H9 (cell line): Measurements from ENCODE around the gene METTL9. TPM values are rescaled to one million over a fixed set of nuclear protein-coding genes. Genes with fewer than 3 reads are reported as not detected.
"Not testable (repeated sequence)": the region's sequence is repeated elsewhere in the genome, so short reads cannot be mapped to it uniquely, and the experiment has no call there.

Source experiments
- DNase-seq: peaks from one replicate; pipeline ENCODE4 v3.0.0-alpha.2; 2017
- H2AFZ ChIP-seq: one replicate; pipeline ENCODE4 v1.6.1; 2013; ENCODE audit warnings: mild to moderate bottlenecking, low read length, control low read depth, moderate library complexity
- H2AK5ac ChIP-seq: 2 replicates; pipeline ENCODE4 v1.6.1; 2013; ENCODE audit warnings: low read length, control low read depth, mixed read lengths; ENCODE audit not compliant: insufficient read length
- H2BK120ac ChIP-seq: one replicate; pipeline ENCODE4 v1.6.1; 2013; ENCODE audit warnings: low read depth, mild to moderate bottlenecking, low read length, control low read depth, inconsistent platforms; ENCODE audit not compliant: poor library complexity, severe bottlenecking
- H2BK12ac ChIP-seq: 2 replicates; pipeline ENCODE4 v1.6.1; 2013; ENCODE audit warnings: low read length, control low read depth, mixed read lengths, low read depth; ENCODE audit not compliant: insufficient read length
- H2BK15ac ChIP-seq: 2 replicates; pipeline ENCODE4 v1.6.1; 2013; ENCODE audit warnings: low read depth, low read length, control low read depth
- H2BK20ac ChIP-seq: one replicate; pipeline ENCODE4 v1.6.1; 2013; ENCODE audit warnings: low read depth, mild to moderate bottlenecking, low read length, control low read depth, inconsistent platforms; ENCODE audit not compliant: poor library complexity, severe bottlenecking
- H2BK5ac ChIP-seq: 2 replicates; pipeline ENCODE4 v1.6.1; 2013; ENCODE audit warnings: low read length, control low read depth, mixed read lengths; ENCODE audit not compliant: insufficient read length
- H3K14ac ChIP-seq: 2 replicates; pipeline ENCODE4 v1.6.1; 2013; ENCODE audit warnings: low read length, control low read depth; ENCODE audit not compliant: insufficient read depth
- H3K18ac ChIP-seq: 2 replicates; pipeline ENCODE4 v1.6.1; 2013; ENCODE audit warnings: low read depth, mild to moderate bottlenecking, mixed read lengths, low read length, control low read depth; ENCODE audit not compliant: insufficient read length
- H3K23ac ChIP-seq: 2 replicates; pipeline ENCODE4 v1.6.1; 2013; ENCODE audit warnings: low read length, control low read depth, mixed read lengths, low read depth; ENCODE audit not compliant: insufficient read length
- H3K23me2 ChIP-seq: 2 replicates; pipeline ENCODE4 v1.6.1; 2013; ENCODE audit warnings: low read depth, mild to moderate bottlenecking, mixed read lengths, low read length, control low read depth; ENCODE audit not compliant: insufficient read length, poor library complexity, severe bottlenecking
- H3K27ac ChIP-seq: 2 replicates; pipeline ENCODE4 v1.5.1; 2013; ENCODE audit warnings: low read length, control low read depth, mixed read lengths, low read depth; ENCODE audit not compliant: insufficient read length
- H3K27me3 ChIP-seq: 2 replicates; pipeline ENCODE4 v1.6.1; 2013; ENCODE audit warnings: low read length, control low read depth, inconsistent platforms; ENCODE audit not compliant: insufficient read depth
- H3K4ac ChIP-seq: 2 replicates; pipeline ENCODE4 v1.6.1; 2013; ENCODE audit warnings: low read depth, mild to moderate bottlenecking, control low read depth, inconsistent platforms, low read length, moderate library complexity
- H3K4me1 ChIP-seq: 2 replicates; pipeline ENCODE4 v1.6.1; 2013; ENCODE audit warnings: low read length, control low read depth, inconsistent platforms; ENCODE audit not compliant: insufficient read depth
- H3K4me2 ChIP-seq: 2 replicates; pipeline ENCODE4 v1.6.1; 2013; ENCODE audit warnings: low read length, control low read depth, mixed read lengths; ENCODE audit not compliant: insufficient read length, insufficient read depth
- H3K56ac ChIP-seq: 2 replicates; pipeline ENCODE4 v1.6.1; 2013; ENCODE audit warnings: low read depth, mild to moderate bottlenecking, mixed read lengths, low read length, control low read depth; ENCODE audit not compliant: insufficient read length
- H3K79me1 ChIP-seq: 2 replicates; pipeline ENCODE4 v1.6.1; 2013; ENCODE audit warnings: low read depth, mild to moderate bottlenecking, moderate library complexity, low read length, control low read depth, inconsistent platforms; ENCODE audit not compliant: insufficient read depth, poor library complexity, severe bottlenecking
- H3K79me2 ChIP-seq: 2 replicates; pipeline ENCODE4 v1.6.1; 2013; ENCODE audit warnings: low read length, control low read depth, inconsistent platforms; ENCODE audit not compliant: insufficient read depth
- H3K9ac ChIP-seq: 2 replicates; pipeline ENCODE4 v1.6.1; 2013; ENCODE audit warnings: low read length, control low read depth, mixed read lengths; ENCODE audit not compliant: insufficient read length; ENCODE audit errors: extremely low read depth
- H3K9me3 ChIP-seq: one replicate; pipeline ENCODE4 v1.6.1; 2013; ENCODE audit warnings: low read depth, low read length, inconsistent platforms; ENCODE audit not compliant: control insufficient read depth
- H3T11ph ChIP-seq: one replicate; pipeline ENCODE4 v1.6.1; 2013; ENCODE audit warnings: mild to moderate bottlenecking, low read length, control low read depth, inconsistent platforms
- H4K20me1 ChIP-seq: one replicate; pipeline ENCODE4 v1.6.1; 2013; ENCODE audit not compliant: control insufficient read depth, insufficient read length, insufficient read depth
- H4K5ac ChIP-seq: 2 replicates; pipeline ENCODE4 v1.6.1; 2013; ENCODE audit warnings: low read depth, mild to moderate bottlenecking, mixed read lengths, low read length, control low read depth; ENCODE audit not compliant: insufficient read length
- H4K8ac ChIP-seq: replicated peaks from 2 replicates; pipeline ENCODE4 v1.6.1; 2013; ENCODE audit warnings: low read length, control low read depth, mixed read lengths, low read depth; ENCODE audit not compliant: insufficient read length
- H4K91ac ChIP-seq: 2 replicates; pipeline ENCODE4 v1.6.1; 2013; ENCODE audit warnings: low read depth, mild to moderate bottlenecking, moderate library complexity, mixed read lengths, low read length, control low read depth; ENCODE audit not compliant: insufficient read length
- H3K27ac Mint-ChIP-seq, 3 experiments: 2 replicates in 2 of 3; 3 replicates in 1 of 3; pipeline ENCODE4 v1.8.0; 2020 to 2021; ENCODE audit warnings: mixed read lengths in 3 of 3, mild to moderate bottlenecking in 1 of 3, moderate library complexity in 1 of 3
- H3K27me3 Mint-ChIP-seq: 2 replicates; pipeline ENCODE4 v1.8.0; 2021; ENCODE audit warnings: low read depth, mild to moderate bottlenecking, moderate library complexity, mixed read lengths
- H3K36me3 Mint-ChIP-seq, 3 experiments: 2 replicates in 2 of 3; 3 replicates in 1 of 3; pipeline ENCODE4 v1.8.0; 2020 to 2021; ENCODE audit warnings: low read depth in 3 of 3, mixed read lengths in 3 of 3; ENCODE audit not compliant: insufficient read depth in 1 of 3
- H3K4me1 Mint-ChIP-seq, 2 experiments: 2 replicates each; pipeline ENCODE4 v1.8.0; 2020; ENCODE audit warnings: mixed read lengths in 2 of 2
- H3K4me3 Mint-ChIP-seq, 2 experiments: 2 replicates in 1 of 2; 3 replicates in 1 of 2; pipeline ENCODE4 v1.8.0; 2020 to 2021; ENCODE audit warnings: mild to moderate bottlenecking in 2 of 2, mixed read lengths in 2 of 2, moderate library complexity in 1 of 2
- H3K9me3 Mint-ChIP-seq, 2 experiments: 2 replicates in 1 of 2; 3 replicates in 1 of 2; pipeline ENCODE4 v1.8.0; 2020; ENCODE audit warnings: mild to moderate bottlenecking in 2 of 2, mixed read lengths in 2 of 2, moderate library complexity in 1 of 2
- CTCF ChIP-seq: fragments of 200-600 bp; sonication (generic); conservative IDR thresholded peaks from 3 replicates; pipeline ENCODE4 v1.8.0; 2021; ENCODE audit warnings: antibody characterized with exemption, mild to moderate bottlenecking
- WGBS: extraction: QIAGEN DNeasy Blood & Tissue Kit; methylation state at CpG from one replicate; pipeline ENCODE4 v1.1.7; 2013; ENCODE audit warnings: missing lambda C conversion rate, low lambda C conversion rate, mixed read lengths; ENCODE audit not compliant: insufficient read length; ENCODE audit errors: extremely low coverage; 5-methylcytosine and 5-hydroxymethylcytosine counted together
- total RNA-seq: library from RNA; stranded (reverse); gene quantifications from 2 replicates; pipeline ENCODE4 v1.2.1, GENCODE V29; 2021

The METTL9 gene
- total RNA-seq, 1 experiment from 2014 or later = 108 TPM

- no peak overlapping the region for H2AFZ ChIP-seq
These were observed 4.6 kb downstream of the METTL9 start for GRCh38 chr16:21603928-21604327.

GRCh38 chr16:21605848-21606247, 6.5 kb downstream of the METTL9 start:
- not testable (repeated sequence) for H2BK20ac ChIP-seq, H4K20me1 ChIP-seq, H3K14ac ChIP-seq, H3K9me3 ChIP-seq, H2BK12ac ChIP-seq, H2AFZ ChIP-seq, H3K4me3 Mint-ChIP-seq, H3K4me2 ChIP-seq, H3K56ac ChIP-seq, H2AK5ac ChIP-seq, DNase-seq, H3K9me3 Mint-ChIP-seq, H4K5ac ChIP-seq, H3K23ac ChIP-seq, H2BK15ac ChIP-seq, H2BK120ac ChIP-seq, H3K27ac ChIP-seq, H4K8ac ChIP-seq, H3K36me3 Mint-ChIP-seq, H4K91ac ChIP-seq, H3K4ac ChIP-seq, H2BK5ac ChIP-seq, H3K23me2 ChIP-seq, H3K27me3 ChIP-seq, H3T11ph ChIP-seq, H3K27me3 Mint-ChIP-seq, H3K18ac ChIP-seq, H3K27ac Mint-ChIP-seq, H3K9ac ChIP-seq
- H3K4me1 Mint-ChIP-seq = peaks cover 39% of the 10 kb centered on the region in 2 experiments
- whole genome bisulfite sequencing = no CpG with 5 or more reads among the region's 8 CpGs
- Histone ChIP-seq H3K4me1 (peaks cover 11% of the 10 kb centered on the region), H3K79me2 (peaks cover 43% of the 10 kb centered on the region), H3K79me1 (peaks cover 11% of the 10 kb centered on the region)

More at GRCh38 chr16:21603928-21604327, 4.6 kb downstream of the METTL9 start:
- Histone ChIP-seq H2BK120ac (no peak overlapping the region), H4K5ac (no peak overlapping the region), H4K20me1 (no peaks in the 10 kb centered on the region), H2BK5ac (no peak overlapping the region), H3K23ac (no peak overlapping the region), H3K9me3 (no peaks in the 10 kb centered on the region), H4K8ac (no peak overlapping the region), H3K4me2 (no peak overlapping the region), H3K23me2 (peaks cover 8% of the 10 kb centered on the region), H2BK15ac (no peak overlapping the region), H3K27ac (no peak overlapping the region), H4K91ac (no peak overlapping the region), H3K18ac (no peak overlapping the region), H2BK12ac (no peak overlapping the region), H3K9ac (no peak overlapping the region), H3K4me1 (peaks cover 1% of the 10 kb centered on the region; the same call in 1 of the 2 replicates), H3K4ac (no peak overlapping the region), H3K79me1 (peaks cover 8% of the 10 kb centered on the region), H3K79me2 (peaks cover 35% of the 10 kb centered on the region), H2BK20ac (no peak overlapping the region), H3T11ph (no peak overlapping the region), H3K56ac (no peak overlapping the region), H3K14ac (no peak overlapping the region), H3K27me3 (no peaks in the 10 kb centered on the region), H2AK5ac (no peak overlapping the region)
- no peak for DNase-seq
- Mint-ChIP-seq H3K9me3 (no peaks in the 10 kb centered on the region), H3K36me3 (no peaks in the 10 kb centered on the region), H3K27ac (no peak overlapping the region; a peak in 1 of 7 replicates), H3K4me1 (peaks cover 22 to 26% of the 10 kb centered on the region in 2 experiments), H3K4me3 (no peak overlapping the region), H3K27me3 (no peaks in the 10 kb centered on the region)
- TF ChIP-seq CTCF = no peak
- WGBS = no CpG with 5 or more reads among the region's 3 CpGs
